SK-N-MC (cell line): Measurements from ENCODE around the gene SHB.
A peak's percentile ranks its signal among the peaks of the same experiment; 100 is the strongest.

Experiments used
- DNase-seq: peaks from one replicate; pipeline ENCODE4 v3.0.0-alpha.2; 2011; ENCODE audit warnings: low read depth, low spot score
- H3K27ac ChIP-seq: fragments of 200-600 bp; sonication (generic); 2 replicates; pipeline ENCODE4 v1.5.1; 2016; ENCODE audit warnings: mixed run types
- H3K36me3 ChIP-seq: fragments of 200-600 bp; sonication (generic); 2 replicates; pipeline ENCODE4 v1.6.1; 2017; ENCODE audit warnings: antibody characterized with exemption, low read length, mixed read lengths; ENCODE audit not compliant: insufficient read depth
- H3K4me3 ChIP-seq: fragments of 200-600 bp; sonication (generic); 2 replicates; pipeline ENCODE4 v1.5.1; 2016
- H3K9ac ChIP-seq: fragments of 200-600 bp; sonication (generic); 2 replicates; pipeline ENCODE4 v1.8.0; 2017; ENCODE audit warnings: mixed run types, mixed read lengths; ENCODE audit not compliant: insufficient read length
- H3K9me3 ChIP-seq: fragments of 200-600 bp; sonication (generic); 2 replicates; pipeline ENCODE4 v1.6.1; 2017; ENCODE audit warnings: low read depth, mild to moderate bottlenecking, antibody characterized with exemption, low read length, moderate library complexity, mixed read lengths
- EZH2 ChIP-seq: fragments of 200-600 bp; sonication (generic); IDR thresholded peaks from one replicate; pipeline ENCODE4 v1.6.1; 2017; ENCODE audit warnings: antibody characterized with exemption
- FOXP2 ChIP-seq: optimal IDR thresholded peaks from 2 replicates; pipeline ENCODE3; 2011; ENCODE audit warnings: mild to moderate bottlenecking, moderate library complexity; ENCODE audit not compliant: insufficient read depth; ENCODE audit errors: extremely low read length, control extremely low read depth
- POLR2AphosphoS5 ChIP-seq: IDR thresholded peaks from 2 replicates; pipeline ENCODE4 v1.6.1; 2012; ENCODE audit warnings: mild to moderate bottlenecking, low read depth, low read length, borderline replicate concordance

The SHB gene

GRCh38 chr9:38082446-38083287, 13.6 kb upstream of the SHB start:
- no peak overlapping the region for H3K4me3 ChIP-seq
- no peak for TF ChIP-seq EZH2
- no peak for TF ChIP-seq FOXP2
- no peak for TF ChIP-seq POLR2AphosphoS5
- H3K9ac ChIP-seq = no peak overlapping the region
- no peak overlapping the region for H3K27ac ChIP-seq
- no peaks in the 10 kb centered on the region for H3K36me3 ChIP-seq
- DNase-seq = no peak
- no peaks in the 10 kb centered on the region for H3K9me3 ChIP-seq

GRCh38 chr9:38081356-38082108, 12.5 kb upstream of the SHB start:
- no peaks in the 10 kb centered on the region for H3K36me3 ChIP-seq

GRCh38 chr9:38079461-38080031, 10.5 kb upstream of the SHB start:
- Histone ChIP-seq H3K4me3 (no peak overlapping the region), H3K9me3 (no peaks in the 10 kb centered on the region), H3K27ac (no peak overlapping the region), H3K36me3 (no peaks in the 10 kb centered on the region), H3K9ac (no peak overlapping the region)
- TF ChIP-seq POLR2AphosphoS5 (no peak), EZH2 (no peak), FOXP2 (no peak)
- no peak for DNase-seq

More at GRCh38 chr9:38081356-38082108, 12.5 kb upstream of the SHB start:
- no peak overlapping the region for H3K27ac ChIP-seq
- no peak for TF ChIP-seq FOXP2
- TF ChIP-seq EZH2 = no peak
- H3K9me3 ChIP-seq = no peaks in the 10 kb centered on the region
- H3K4me3 ChIP-seq = no peak overlapping the region
- DNase-seq = no peak
- H3K9ac ChIP-seq = no peak overlapping the region

GRCh38 chr9:38075272-38075671, 6.2 kb upstream of the SHB start:
- H3K36me3 ChIP-seq = no peaks in the 10 kb centered on the region
- no peak overlapping the region for H3K27ac ChIP-seq
- TF ChIP-seq FOXP2 (no peak), POLR2AphosphoS5 (no peak), EZH2 (no peak)
- no peak for DNase-seq
- no peaks in the 10 kb centered on the region for H3K9me3 ChIP-seq
- no peak overlapping the region for H3K9ac ChIP-seq
- H3K4me3 ChIP-seq = no peak overlapping the region

GRCh38 chr9:38074441-38074961, 5.5 kb upstream of the SHB start:
- peak overlapping the region; percentile 37 for H3K9ac ChIP-seq
- TF ChIP-seq FOXP2 (no peak), EZH2 (no peak), POLR2AphosphoS5 (no peak)
- H3K9me3 ChIP-seq = no peaks in the 10 kb centered on the region
- no peak overlapping the region for H3K27ac ChIP-seq
- no peak for DNase-seq
- H3K4me3 ChIP-seq = no peak overlapping the region
- no peaks in the 10 kb centered on the region for H3K36me3 ChIP-seq

GRCh38 chr9:38073882-38074281, 4.9 kb upstream of the SHB start:
- Histone ChIP-seq H3K4me3 (no peak overlapping the region), H3K27ac (no peak overlapping the region), H3K9me3 (no peaks in the 10 kb centered on the region), H3K9ac (no peak overlapping the region), H3K36me3 (no peaks in the 10 kb centered on the region)
- no peak for TF ChIP-seq FOXP2
- no peak for TF ChIP-seq POLR2AphosphoS5
- no peak for TF ChIP-seq EZH2
- DNase-seq = no peak

GRCh38 chr9:38071470-38072134, 2.6 kb upstream of the SHB start:
- H3K27ac ChIP-seq = peak overlapping the region; percentile 55; the same call in 1 of the 2 replicates
- H3K4me3 ChIP-seq = no peak overlapping the region
- H3K9ac ChIP-seq = no peak overlapping the region
- no peaks in the 10 kb centered on the region for H3K9me3 ChIP-seq
- TF ChIP-seq POLR2AphosphoS5 = no peak
- TF ChIP-seq FOXP2 = no peak
- TF ChIP-seq EZH2 = no peak
- no peaks in the 10 kb centered on the region for H3K36me3 ChIP-seq
- DNase-seq = no peak

- Histone ChIP-seq H3K4me3 (peak overlapping the region; percentile 94), H3K36me3 (peaks cover 7% of the 10 kb centered on the region; the same call in 1 of the 2 replicates), H3K27ac (peak overlapping the region; percentile 89), H3K9me3 (no peaks in the 10 kb centered on the region), H3K9ac (peak overlapping the region; percentile 88)
- no peak for TF ChIP-seq POLR2AphosphoS5
- no peak for TF ChIP-seq EZH2
- no peak for TF ChIP-seq FOXP2
- no peak for DNase-seq
Measured at GRCh38 chr9:38067859-38068681, 957 bp downstream of the SHB start.
